Calu3 (cell line): ENCODE results near the gene FBXO27. TPM values are rescaled to one million over a fixed set of nuclear protein-coding genes. Genes with fewer than 3 reads are reported as not detected.

Experiments
- BruUV-seq: library from RNA; stranded (reverse); fragments of 400-500 nt; replicated peaks from 2 replicates; lab custom pipeline; 2021; lab: Mats Ljungman, UMichigan
- CTCF ChIA-PET: fragments of 300-600 bp; sonication (Branson Sonifier 250); formaldehyde crosslinking; loops from one replicate; lab custom pipeline; 2022; ENCODE audit warnings: antibody characterized with exemption; lab: Charles Lee
- DNase-seq: peaks from one replicate; pipeline ENCODE4 v3.0.0; 2022
- H3K27ac Mint-ChIP-seq: one replicate; pipeline ENCODE4 v1.8.0; 2022; ENCODE audit warnings: mixed read lengths; ENCODE audit not compliant: unreplicated experiment
- H3K27me3 Mint-ChIP-seq: one replicate; pipeline ENCODE4 v1.8.0; 2022; ENCODE audit warnings: mixed read lengths; ENCODE audit not compliant: unreplicated experiment
- H3K36me3 Mint-ChIP-seq: one replicate; pipeline ENCODE4 v1.8.0; 2022; ENCODE audit warnings: mild to moderate bottlenecking, moderate library complexity, mixed read lengths; ENCODE audit not compliant: insufficient read depth, unreplicated experiment
- H3K4me1 Mint-ChIP-seq: one replicate; pipeline ENCODE4 v1.8.0; 2022; ENCODE audit warnings: mild to moderate bottlenecking, low read depth, mixed read lengths; ENCODE audit not compliant: unreplicated experiment
- H3K4me3 Mint-ChIP-seq: one replicate; pipeline ENCODE4 v1.8.0; 2022; ENCODE audit warnings: mild to moderate bottlenecking, low read depth, moderate library complexity, mixed read lengths; ENCODE audit not compliant: unreplicated experiment
- H3K9me3 Mint-ChIP-seq: one replicate; pipeline ENCODE4 v1.8.0; 2022; ENCODE audit warnings: low read depth, mixed read lengths; ENCODE audit not compliant: unreplicated experiment
- intact Hi-C: fragments of 100-400 bp; cut with micrococcal nuclease; formaldehyde crosslinking; loops from one replicate; pipeline ENCODE4 v1.10.0; 2022; ENCODE audit not compliant: unreplicated experiment
- total RNA-seq: library from RNA; stranded (reverse); gene quantifications from 2 replicates; pipeline ENCODE4 v1.2.3, GENCODE V29; 2022
- TF ChIP-seq, protein P1 (sequence below): fragments of 200-600 bp; IDR thresholded peaks from one replicate; pipeline ENCODE4 v1.8.0; 2022; ENCODE audit warnings: antibody characterized with exemption; ENCODE audit not compliant: unreplicated experiment

The FBXO27 gene
- total RNA-seq, 1 experiment from 2014 or later: 14.6 TPM

DNA sequence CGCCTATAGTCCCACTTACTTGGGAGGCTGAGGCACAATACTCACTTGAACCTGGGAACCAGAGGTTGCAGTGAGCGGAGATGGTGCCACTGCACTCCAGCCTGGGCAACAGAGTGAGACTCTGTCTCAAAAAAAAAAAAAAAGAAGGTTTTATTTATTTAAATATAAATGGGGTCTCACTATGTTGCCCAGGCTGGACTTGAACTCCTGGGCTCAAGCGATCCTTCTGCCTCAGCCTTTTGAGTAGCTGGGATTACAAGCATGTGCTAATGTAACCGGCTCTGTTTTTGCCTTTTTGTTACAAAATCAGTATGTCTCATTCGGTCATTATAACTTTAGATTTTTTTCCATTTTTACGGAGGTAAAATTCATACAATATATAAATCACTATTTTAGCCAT, 24.2 kb downstream of the FBXO27 start:
- Mint-ChIP-seq H3K36me3 (peaks cover 6% of the 10 kb centered on the region), H3K27ac (no peak overlapping the region), H3K4me1 (no peaks in the 10 kb centered on the region), H3K4me3 (no peak overlapping the region), H3K27me3 (no peaks in the 10 kb centered on the region), H3K9me3 (no peaks in the 10 kb centered on the region)
- no TSS peak for BruUV-seq
- CTCF ChIA-PET: interaction anchor here (0.7 kb wide), 1 partner anchor 285 kb away, joined by 4 read pairs; no protein-coding TSS in a partner anchor
- TF ChIP-seq, protein P1, sequence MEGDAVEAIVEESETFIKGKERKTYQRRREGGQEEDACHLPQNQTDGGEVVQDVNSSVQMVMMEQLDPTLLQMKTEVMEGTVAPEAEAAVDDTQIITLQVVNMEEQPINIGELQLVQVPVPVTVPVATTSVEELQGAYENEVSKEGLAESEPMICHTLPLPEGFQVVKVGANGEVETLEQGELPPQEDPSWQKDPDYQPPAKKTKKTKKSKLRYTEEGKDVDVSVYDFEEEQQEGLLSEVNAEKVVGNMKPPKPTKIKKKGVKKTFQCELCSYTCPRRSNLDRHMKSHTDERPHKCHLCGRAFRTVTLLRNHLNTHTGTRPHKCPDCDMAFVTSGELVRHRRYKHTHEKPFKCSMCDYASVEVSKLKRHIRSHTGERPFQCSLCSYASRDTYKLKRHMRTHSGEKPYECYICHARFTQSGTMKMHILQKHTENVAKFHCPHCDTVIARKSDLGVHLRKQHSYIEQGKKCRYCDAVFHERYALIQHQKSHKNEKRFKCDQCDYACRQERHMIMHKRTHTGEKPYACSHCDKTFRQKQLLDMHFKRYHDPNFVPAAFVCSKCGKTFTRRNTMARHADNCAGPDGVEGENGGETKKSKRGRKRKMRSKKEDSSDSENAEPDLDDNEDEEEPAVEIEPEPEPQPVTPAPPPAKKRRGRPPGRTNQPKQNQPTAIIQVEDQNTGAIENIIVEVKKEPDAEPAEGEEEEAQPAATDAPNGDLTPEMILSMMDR: no peak
- intact Hi-C loops: no loop called here
- DNase-seq: no peak

DNA sequence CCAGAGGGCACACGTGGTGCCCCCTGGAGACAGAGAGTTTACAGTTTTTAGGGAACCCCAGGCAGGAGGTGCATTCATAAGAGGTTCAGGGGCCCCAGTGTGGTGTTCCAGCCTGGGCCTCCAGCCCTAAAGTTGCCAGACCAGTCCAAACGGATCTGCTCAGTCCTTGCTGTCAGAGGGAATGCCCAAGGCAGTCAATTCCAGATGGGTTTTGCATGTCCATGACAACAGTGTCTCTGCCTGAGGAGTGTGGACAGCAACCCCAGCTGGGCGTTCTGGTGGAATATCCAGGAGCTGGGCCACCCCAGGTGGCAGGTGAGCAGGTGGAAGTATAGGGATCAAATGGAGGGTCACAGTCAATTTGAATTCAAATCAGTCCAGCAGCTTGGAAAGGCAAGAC, 25.3 kb downstream of the FBXO27 start:
- Mint-ChIP-seq H3K27me3 (no peaks in the 10 kb centered on the region), H3K36me3 (no peaks in the 10 kb centered on the region), H3K9me3 (no peaks in the 10 kb centered on the region), H3K27ac (no peak overlapping the region), H3K4me3 (no peak overlapping the region), H3K4me1 (no peaks in the 10 kb centered on the region)
- intact Hi-C loops: no loop called here
- CTCF ChIA-PET: no interaction called here
- BruUV-seq: no TSS peak
- TF ChIP-seq, protein P1: no peak
- no peak for DNase-seq

DNA sequence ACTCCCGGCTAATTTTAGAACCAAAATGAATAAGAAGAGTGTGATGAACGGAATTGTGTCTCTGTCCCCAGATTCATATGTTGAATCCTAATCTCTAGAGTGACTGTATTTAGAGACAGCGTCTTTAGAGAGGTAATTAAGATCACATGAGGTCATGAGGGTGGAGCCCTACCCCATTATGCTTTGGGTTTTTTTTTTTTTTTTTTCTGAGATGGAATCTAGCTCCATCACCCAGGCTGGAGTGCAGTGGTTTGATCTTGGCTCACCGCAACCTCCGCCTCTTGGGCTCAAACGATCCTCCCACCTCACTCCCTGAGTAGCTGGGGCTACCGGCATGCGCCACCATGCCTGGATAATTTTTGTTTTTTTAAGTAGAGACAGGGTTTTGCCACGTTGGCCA, 27.9 kb downstream of the FBXO27 start:
- no peak overlapping the region for H3K4me3 Mint-ChIP-seq
- H3K27ac Mint-ChIP-seq: no peak overlapping the region
- H3K27me3 Mint-ChIP-seq: no peaks in the 10 kb centered on the region
- H3K36me3 Mint-ChIP-seq: no peaks in the 10 kb centered on the region
- DNase-seq: no peak
- H3K4me1 Mint-ChIP-seq: no peaks in the 10 kb centered on the region
- H3K9me3 Mint-ChIP-seq: no peaks in the 10 kb centered on the region
- BruUV-seq: no TSS peak
- TF ChIP-seq, protein P1: no peak
- intact Hi-C loops: no loop called here
- CTCF ChIA-PET: no interaction called here

DNA sequence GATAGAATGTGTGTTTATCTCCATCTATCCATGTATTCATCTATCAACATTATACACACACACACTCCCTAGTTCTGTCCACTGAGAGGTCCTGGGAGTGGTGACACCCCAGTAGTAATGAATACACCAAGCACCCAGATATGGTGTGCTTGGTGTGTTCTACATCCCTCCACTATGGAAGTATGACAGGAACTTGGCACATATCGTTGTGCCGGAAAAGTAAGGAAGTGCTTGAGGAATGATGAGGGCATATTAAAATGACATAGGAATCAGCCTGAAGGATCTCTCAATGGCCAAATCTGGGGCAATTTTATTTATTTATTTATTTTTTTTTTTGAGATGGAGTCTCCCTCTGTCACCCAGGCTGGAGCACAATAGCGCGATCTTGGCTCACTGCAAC, 28.6 kb downstream of the FBXO27 start:
- Mint-ChIP-seq H3K27ac (no peak overlapping the region), H3K36me3 (no peaks in the 10 kb centered on the region), H3K9me3 (no peaks in the 10 kb centered on the region), H3K4me1 (no peaks in the 10 kb centered on the region), H3K27me3 (no peaks in the 10 kb centered on the region), H3K4me3 (no peak overlapping the region)
- TF ChIP-seq, protein P1: no peak
- CTCF ChIA-PET: no interaction called here
- intact Hi-C loops: no loop called here
- no peak for DNase-seq
- no TSS peak for BruUV-seq
